ENCODE measurements around the gene COX6B2. TPM values are rescaled to one million over a fixed set of nuclear protein-coding genes. Genes with fewer than 3 reads are reported as not detected.

The COX6B2 gene
- polyA plus RNA-seq, 2 of the 4 experiments (the other 2 are of a cell fraction): 0.78 to 6.4 TPM

DNA sequence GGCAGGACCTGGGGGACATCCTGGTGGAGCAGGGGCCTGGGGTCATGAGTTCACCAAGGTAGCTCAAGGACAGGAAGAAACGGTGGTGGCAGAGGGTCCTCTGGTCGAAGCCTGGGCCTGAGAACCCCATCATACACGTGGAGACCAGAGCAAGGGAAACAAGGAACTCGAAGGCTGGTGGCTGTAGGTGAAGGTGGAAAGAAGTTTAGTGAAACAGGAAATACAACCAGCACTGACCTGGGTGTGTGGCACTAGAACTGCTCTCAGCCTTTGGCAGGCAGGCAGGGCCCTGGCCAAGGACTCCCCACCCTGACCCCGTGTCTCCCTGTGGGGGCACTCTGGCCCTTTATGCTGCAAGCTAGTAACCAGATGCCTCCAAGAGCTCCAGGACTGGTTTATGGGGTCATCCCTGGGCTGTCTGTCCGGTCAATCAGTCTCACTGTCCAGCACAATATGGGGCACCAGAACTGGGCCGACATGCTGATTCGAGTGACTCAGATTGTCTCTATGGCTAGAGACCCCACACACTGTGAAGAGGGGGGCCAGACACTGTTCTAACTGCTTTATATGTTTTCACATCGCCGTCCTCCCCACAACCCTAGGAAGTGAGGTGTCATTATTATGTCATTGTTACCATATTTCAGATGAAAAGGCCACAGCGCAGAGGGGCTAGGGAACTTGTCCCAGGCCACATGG is 3.8 kb downstream of the COX6B2 start:
- ATAC-seq (no peak), FAIRE-seq (no peak), DNase-seq (ENCODE audit: low read depth in 1 of 2, low spot score in 1 of 2) (no peak)
- WGBS (ENCODE audit: missing lambda C conversion rate): 80% methylated on average over 11 of the region's 11 CpGs
- ChIA-PET CTCF (interaction anchor here (0.6 to 3.2 kb wide), 14 partner anchors 9 to 210 kb away, joined by 3 to 18 read pairs (median 5); partner anchors contain the start of genes KMT5C and TMEM238), POLR2A (interaction anchor here (0.9 to 2.0 kb wide), 2 partner anchors 11 to 71 kb away, joined by 3 to 11 read pairs; partner anchors contain the start of genes HSPBP1 and KMT5C)
- Histone ChIP-seq H3K9me3 (no peaks in the 10 kb centered on the region), H3K4me2 (no peak overlapping the region), H3K4me3 (no peak overlapping the region), H3K27ac (no peak overlapping the region), H3K4me1 (peaks cover 16% of the 10 kb centered on the region)
- TF ChIP-seq POLR2AphosphoS2 (conservative IDR thresholded peaks at IDR 0.05; ENCODE audit: low read length) (no peak), TP53 (CRISPR knock-in tag; IDR thresholded peaks at IDR 0.05) (no peak), ELK1 (IDR thresholded peaks at IDR 0.05; ENCODE audit: low read depth, low read length) (no peak), MYC (IDR thresholded peaks at IDR 0.05; ENCODE audit: borderline replicate concordance, low read length) (no peak)

DNA sequence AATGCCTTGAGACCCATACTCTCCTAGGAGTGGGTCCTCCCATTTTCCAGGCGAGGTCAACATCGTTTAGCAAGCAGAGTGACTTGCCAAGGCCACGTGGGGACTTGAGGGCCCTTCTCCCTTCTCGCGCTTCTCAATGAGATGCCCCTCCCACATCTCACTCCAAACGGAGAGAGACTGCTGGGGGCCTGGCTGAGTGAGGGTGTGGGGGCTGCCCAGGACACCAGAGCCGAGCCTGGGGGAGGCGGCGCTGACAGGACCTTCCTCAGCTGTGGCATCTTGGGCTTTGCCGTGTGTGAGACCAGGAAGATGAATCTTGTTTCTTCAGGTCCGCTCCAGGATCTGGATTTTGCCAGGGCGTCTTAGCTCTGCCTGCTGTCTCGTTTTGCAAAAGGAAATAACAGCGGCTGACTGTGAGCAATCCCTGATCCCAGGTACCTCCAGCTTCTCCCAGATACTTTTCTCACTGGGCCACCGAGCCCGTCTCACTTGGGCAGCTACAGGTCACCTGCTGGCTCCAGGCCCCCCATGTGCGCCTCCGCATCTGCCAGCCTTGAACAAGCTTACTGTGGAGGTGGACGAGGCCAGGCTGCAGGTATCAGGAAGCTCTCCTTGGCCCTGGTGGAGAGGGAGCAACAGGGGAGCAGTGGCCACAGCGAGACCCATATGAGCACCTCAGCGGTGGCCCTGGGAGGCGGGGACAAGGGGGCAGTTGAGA is 6.0 kb downstream of the COX6B2 start:
- POLR2A ChIA-PET: interaction anchor here (0.8 to 1.5 kb wide), 3 partner anchors 9 to 59 kb away, joined by 3 to 6 read pairs (median 5); partner anchors contain the start of genes KMT5C and UBE2S
- H3K4me3 ChIP-seq: no peak overlapping the region
- ATAC-seq: no peak
- no peak overlapping the region for H3K27ac ChIP-seq
- H3K9me3 ChIP-seq: no peaks in the 10 kb centered on the region
- no peak for FAIRE-seq
- TF ChIP-seq ELK1 (IDR thresholded peaks at IDR 0.05; ENCODE audit: low read depth, low read length) (no peak), REST (IDR thresholded peaks at IDR 0.05) (no peak), ZSCAN20 (CRISPR knock-in tag; IDR thresholded peaks at IDR 0.05) (no peak), GATA3 (IDR thresholded peaks at IDR 0.05; ENCODE audit: borderline replicate concordance) (no peak), SREBF2 (IDR thresholded peaks at IDR 0.05) (no peak), PHF8 (IDR thresholded peaks at IDR 0.05; ENCODE audit: borderline replicate concordance, low read depth) (no peak)
- TF ChIP-seq, protein P1, sequence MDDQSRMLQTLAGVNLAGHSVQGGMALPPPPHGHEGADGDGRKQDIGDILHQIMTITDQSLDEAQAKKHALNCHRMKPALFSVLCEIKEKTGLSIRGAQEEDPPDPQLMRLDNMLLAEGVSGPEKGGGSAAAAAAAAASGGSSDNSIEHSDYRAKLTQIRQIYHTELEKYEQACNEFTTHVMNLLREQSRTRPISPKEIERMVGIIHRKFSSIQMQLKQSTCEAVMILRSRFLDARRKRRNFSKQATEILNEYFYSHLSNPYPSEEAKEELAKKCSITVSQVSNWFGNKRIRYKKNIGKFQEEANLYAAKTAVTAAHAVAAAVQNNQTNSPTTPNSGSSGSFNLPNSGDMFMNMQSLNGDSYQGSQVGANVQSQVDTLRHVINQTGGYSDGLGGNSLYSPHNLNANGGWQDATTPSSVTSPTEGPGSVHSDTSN (IDR thresholded peaks at IDR 0.05): peak; percentile 15; the same call in 1 of the 2 replicates
- DNase-seq (ENCODE audit: low read depth in 1 of 2, low spot score in 1 of 2): no peak
- CTCF ChIA-PET: interaction anchor here (0.9 to 3.4 kb wide), 9 partner anchors 9 to 156 kb away, joined by 3 to 27 read pairs (median 4); partner anchors contain the start of genes KMT5C and TMEM238
- no peak overlapping the region for H3K4me2 ChIP-seq
- WGBS (ENCODE audit: missing lambda C conversion rate): 82% methylated on average over 22 of the region's 22 CpGs
- H3K4me1 ChIP-seq: peaks cover 23% of the 10 kb centered on the region
